T-helper 9 cell (primary cell): ENCODE measurements around the gene PI4KA.
"Not testable (repeated sequence)": the region's sequence is repeated elsewhere in the genome, so short reads cannot be mapped to it uniquely, and the experiment has no call there.

Experiments
- DNase-seq: peaks from one replicate; pipeline ENCODE4 v3.0.0-alpha.2; 2020

Gene PI4KA

GRCh38 chr22:20720692-20721408 lies 137.8 kb downstream of the PI4KA start:
- no peak for DNase-seq

GRCh38 chr22:20718727-20719126 lies 139.9 kb downstream of the PI4KA start:
- DNase-seq: not testable (repeated sequence)

DNA sequence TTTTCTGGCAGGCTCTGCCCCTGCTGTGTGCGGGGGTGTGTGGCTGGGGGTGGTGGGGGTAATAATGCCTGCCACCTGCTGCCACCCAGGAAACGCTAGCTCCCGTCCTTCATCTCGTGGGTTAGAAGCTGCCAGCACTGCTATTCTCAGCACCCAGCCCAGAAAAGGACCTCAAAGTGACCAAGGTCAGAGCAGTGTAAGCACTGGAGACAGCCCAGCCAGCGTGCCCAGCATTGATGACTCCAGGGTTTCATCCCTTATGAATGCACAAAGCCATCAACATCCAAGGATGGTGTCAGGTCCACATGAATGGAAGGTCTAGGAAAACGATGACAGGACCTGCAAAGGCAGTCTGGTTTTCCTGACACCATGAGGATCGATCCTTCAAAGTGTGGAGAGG lies 140.6 kb downstream of the PI4KA start:
- DNase-seq: not testable (repeated sequence)

- DNase-seq: not testable (repeated sequence)
Measured at GRCh38 chr22:20717213-20717866, 141.3 kb downstream of the PI4KA start.

GRCh38 chr22:20713116-20713515 lies 145.5 kb downstream of the PI4KA start:
- not testable (repeated sequence) for DNase-seq

DNA sequence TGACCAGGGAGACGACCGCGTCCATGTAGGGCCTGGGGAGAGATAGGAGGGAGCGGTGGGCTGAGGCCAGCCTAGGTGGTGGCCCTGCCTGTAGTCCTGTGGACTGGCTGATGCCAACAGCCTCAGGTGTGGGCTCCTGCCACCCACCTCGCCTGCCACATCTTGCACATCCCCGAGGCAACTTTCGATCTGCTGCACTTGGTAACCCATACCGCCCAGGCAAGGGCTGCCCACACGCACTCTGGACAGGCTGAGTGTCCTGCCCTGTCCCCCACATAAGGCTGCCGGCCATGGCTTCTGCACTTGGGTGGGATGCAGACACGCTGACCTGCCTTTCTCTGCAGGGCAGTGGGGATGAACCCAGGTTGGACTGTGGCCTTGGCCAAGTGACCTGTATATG lies 148.6 kb downstream of the PI4KA start:
- DNase-seq: not testable (repeated sequence)

- not testable (repeated sequence) for DNase-seq
Measured at GRCh38 chr22:20707549-20708118, 151.0 kb downstream of the PI4KA start.

DNA sequence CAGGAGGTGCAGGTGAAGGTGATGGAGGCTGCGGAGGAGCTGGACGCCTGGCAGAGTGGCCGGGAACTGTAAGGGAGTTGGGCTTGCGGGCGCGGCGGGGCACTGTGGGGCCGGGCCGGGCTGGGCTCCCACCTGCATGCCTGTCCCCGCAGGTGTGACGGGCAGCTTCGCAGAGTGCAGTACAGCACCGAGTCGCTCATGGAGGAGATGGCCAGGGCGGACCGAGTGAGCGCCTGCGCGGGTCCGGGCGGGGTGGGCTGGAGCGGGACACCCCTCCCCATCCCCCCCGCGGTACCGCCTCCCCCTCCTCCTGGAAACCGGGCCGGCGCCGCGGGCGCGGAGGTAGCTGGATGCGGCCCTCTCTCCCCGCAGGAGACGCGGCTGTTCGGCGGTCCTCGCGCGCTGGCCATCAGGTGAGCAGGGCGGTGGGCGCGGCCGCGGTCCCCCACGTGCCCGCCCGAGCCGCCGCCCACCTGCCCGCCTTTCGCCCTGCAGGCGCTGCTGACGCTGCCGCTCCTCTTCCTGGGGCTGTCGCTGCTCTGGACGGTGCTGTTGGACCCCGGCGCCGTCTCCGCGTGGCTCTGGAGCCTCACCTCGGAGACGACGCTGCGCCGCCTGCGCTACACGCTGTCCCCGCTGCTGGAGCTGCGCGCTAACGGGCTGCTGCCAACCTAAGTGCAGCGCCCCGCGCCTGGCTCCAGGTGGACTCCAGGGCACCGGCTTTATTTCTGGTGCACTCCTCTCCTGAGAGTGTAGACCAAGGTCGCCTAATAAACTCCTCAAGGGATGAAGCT lies 154.6 kb downstream of the PI4KA start:
- peak; percentile 26 for DNase-seq

DNA sequence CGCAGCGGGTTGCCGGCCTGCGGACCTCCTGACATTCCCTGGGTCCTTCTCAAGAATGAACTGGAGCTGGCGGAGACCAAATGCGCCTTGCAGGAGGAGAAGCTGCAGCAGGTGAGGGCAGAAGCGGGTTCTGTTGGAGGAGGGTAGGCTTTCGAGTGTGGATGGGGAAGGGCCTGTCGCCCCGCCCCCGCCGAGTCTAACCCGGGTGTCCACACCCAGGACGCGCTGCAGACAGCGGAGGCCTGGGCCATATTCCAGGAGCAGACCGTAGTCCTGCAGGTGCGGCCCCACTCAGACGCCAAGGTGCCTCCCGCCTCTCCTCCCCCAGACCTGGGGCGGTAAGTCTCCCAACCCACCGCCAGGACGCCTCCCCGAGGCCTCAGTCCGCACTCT lies 155.2 kb downstream of the PI4KA start:
- not testable (repeated sequence) for DNase-seq

DNA sequence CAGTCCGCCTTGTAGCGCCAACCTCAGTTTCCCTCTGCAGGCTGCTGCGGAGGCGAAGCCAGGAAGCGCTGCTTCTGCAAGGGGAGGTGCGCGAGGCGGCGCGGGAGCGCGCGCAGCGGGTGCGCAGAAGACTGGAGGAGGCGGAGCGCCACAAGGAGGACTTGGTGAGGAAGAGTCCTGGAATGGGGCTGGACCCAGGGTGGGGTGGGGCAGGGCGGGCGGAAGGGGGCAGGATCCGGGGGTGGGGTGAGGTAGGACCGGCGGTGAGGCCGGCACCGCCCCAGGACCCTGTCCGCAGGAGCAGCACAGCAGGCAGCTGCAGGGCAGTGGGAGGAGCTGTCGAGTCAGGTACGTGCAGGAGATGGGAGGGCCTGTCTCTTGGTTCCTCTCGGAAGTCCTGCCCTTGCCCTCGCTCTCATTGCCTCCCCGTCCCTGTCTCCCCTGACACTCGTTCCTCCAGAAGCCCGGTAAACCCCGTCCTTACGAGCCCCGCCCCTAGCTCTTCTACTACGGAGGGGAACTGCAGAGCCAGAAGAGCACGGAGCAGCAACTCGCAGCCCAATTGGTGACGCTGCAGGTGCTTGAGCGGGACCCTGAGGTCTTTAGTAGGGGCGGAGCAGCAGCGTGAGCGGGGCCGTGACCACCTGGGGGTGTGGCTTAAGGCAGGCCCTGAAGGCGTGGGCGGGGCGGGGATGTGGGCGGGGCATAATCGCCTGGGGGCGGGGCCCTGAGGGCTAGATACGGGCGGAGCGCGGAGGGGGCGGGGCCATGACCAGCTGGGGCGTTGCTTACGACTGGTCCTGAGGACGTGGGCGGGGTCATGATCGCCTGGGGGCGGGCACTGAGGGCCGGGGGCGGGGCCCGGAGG lies 155.8 kb downstream of the PI4KA start:
- DNase-seq: peak; percentile 99

- not testable (repeated sequence) for DNase-seq
Measured at GRCh38 chr22:20702175-20702545, 156.5 kb downstream of the PI4KA start.

DNA sequence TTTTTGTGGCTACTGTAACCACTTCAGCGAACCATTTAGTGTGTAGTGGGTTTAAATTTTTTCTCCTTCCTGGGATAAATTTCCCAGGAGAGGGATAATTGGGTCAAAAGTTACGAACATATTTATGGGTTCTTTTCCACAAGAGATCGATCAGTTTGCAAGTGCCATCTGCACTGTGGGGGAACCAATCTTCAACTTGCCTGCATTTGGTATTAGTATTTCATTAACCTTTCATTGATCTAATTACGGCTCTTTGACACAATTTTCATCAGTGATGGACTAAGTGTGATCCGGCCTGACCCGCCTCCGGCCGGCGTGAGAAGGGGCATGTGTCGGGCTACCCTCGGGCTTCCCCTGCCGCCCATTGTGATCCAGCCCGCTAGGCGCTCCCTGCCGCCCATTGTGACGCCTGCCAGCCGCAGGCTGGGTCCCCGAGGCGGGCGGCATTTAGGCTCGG lies 156.9 kb downstream of the PI4KA start:
- DNase-seq: not testable (repeated sequence)

- not testable (repeated sequence) for DNase-seq
Measured at GRCh38 chr22:20700347-20700746, 158.3 kb downstream of the PI4KA start.

GRCh38 chr22:20699856-20700255 lies 158.8 kb downstream of the PI4KA start:
- not testable (repeated sequence) for DNase-seq

- DNase-seq: peak; percentile 82
Measured at GRCh38 chr22:20697481-20698113, 161.0 kb downstream of the PI4KA start.

DNA sequence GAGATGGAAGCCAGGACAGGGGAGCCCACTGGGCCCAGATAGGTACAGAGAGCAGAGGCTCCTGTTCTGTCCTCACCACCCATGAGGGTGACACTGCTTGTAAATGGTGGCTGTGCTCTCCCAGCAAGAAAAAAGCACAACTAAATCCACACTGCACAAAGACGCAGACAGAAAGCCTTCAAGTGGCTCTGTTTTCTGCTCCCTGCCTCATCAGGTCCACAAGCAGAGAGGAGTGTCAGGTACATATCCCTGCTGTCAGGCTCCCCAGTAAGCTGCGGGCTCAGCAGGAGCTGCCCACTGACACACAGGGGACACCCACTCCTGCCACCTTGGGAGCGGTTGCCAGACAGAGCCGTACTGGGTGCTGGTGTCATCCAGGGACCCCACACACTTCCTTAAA lies 162.6 kb downstream of the PI4KA start:
- DNase-seq: not testable (repeated sequence)

DNA sequence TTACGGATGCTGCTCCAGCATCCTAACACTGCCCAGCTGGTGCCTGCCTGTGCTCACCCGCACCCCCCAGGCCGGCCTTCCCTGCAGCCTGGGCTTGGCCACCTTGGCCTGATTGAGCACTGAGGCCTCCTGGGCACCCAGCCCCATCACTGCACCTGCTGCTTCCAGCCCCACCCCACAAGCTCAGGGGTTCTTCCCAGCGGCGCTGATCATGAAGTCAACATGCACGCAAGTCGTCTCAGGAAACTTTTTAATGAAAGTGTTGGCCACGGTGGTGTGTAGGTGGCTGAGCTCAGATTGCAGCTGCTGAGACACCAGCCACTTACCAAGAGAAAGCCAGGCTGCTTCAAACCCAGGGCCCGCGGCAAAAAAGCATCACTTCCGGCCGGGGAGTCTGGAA lies 163.4 kb downstream of the PI4KA start:
- DNase-seq: not testable (repeated sequence)

- not testable (repeated sequence) for DNase-seq
Measured at GRCh38 chr22:20694256-20694655, 164.4 kb downstream of the PI4KA start.

GRCh38 chr22:20692926-20693325 lies 165.7 kb downstream of the PI4KA start:
- not testable (repeated sequence) for DNase-seq

DNA sequence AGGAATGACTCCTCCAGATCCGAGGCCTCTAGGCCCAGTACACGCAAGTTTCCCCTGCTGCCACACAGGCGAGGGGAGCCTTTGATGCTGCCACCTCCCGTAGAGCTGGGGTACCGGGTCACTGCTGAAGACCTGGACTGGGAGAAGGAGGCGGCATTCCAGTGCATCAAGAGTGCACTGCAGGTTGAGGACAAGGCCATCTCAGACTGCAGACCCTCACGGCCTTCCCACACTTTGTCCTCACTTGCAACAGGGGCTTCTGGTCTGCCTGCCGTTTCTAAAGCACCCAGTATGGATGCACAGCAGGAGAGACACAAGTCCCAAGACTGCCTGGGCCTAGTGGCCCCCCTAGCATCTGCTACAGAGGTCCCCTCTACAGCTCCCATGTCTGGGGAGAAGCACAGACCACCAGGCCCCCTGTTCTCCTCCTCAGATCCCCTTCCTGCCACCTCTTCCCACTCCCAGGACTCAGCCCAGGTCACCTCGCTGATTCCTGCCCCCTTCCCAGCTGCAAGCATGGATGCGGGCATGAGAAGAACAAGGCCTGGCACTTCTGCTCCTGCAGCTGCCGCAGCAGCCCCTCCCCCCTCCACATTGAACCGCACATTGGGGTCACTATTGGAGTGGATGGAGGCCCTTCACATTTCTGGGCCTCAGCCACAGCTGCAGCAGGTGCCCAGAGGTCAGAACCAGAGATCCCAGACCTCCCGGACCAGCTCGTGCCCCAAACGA lies 167.9 kb downstream of the PI4KA start:
- not testable (repeated sequence) for DNase-seq
